Type B pancreatic cell (in vitro differentiated cells): ENCODE measurements around the gene PCP4L1. TPM values are rescaled to one million over a fixed set of nuclear protein-coding genes. Genes with fewer than 3 reads are reported as not detected.
A peak's percentile ranks its signal among the peaks of the same experiment; 100 is the strongest.

ENCODE experiments used
- DNase-seq: peaks from one replicate; pipeline ENCODE4 v3.0.0; 2021; ENCODE audit warnings: mixed read lengths; ENCODE audit not compliant: unreplicated experiment; ENCODE audit errors: extremely low spot score
- H3K27ac Mint-ChIP-seq: 2 replicates; pipeline ENCODE4 v1.8.0; 2021; ENCODE audit warnings: mild to moderate bottlenecking, mixed read lengths
- H3K27me3 Mint-ChIP-seq: 2 replicates; pipeline ENCODE4 v1.8.0; 2021; ENCODE audit warnings: mixed read lengths
- H3K36me3 Mint-ChIP-seq: 2 replicates; pipeline ENCODE4 v1.8.0; 2021; ENCODE audit warnings: mixed read lengths
- H3K4me1 Mint-ChIP-seq: one replicate; pipeline ENCODE4 v1.8.0; 2021; ENCODE audit warnings: mixed read lengths; ENCODE audit not compliant: unreplicated experiment
- H3K4me3 Mint-ChIP-seq: 2 replicates; pipeline ENCODE4 v1.8.0; 2021; ENCODE audit warnings: mild to moderate bottlenecking, mixed read lengths
- H3K9me3 Mint-ChIP-seq: 2 replicates; pipeline ENCODE4 v1.8.0; 2021; ENCODE audit warnings: mixed read lengths
- long read RNA-seq: library from polyadenylated mRNA; unstranded; transcript quantifications from one replicate; pipeline ENCODE4 v2.0.0, GENCODE V29; 2020
- total RNA-seq: library from RNA; stranded (reverse); gene quantifications from 2 replicates; pipeline ENCODE4 v1.2.1, GENCODE V29; 2021; ENCODE audit warnings: low replicate concordance
- TF ChIP-seq, protein P1 (sequence below): fragments of 200-600 bp; sonication (generic); conservative IDR thresholded peaks from 2 replicates; pipeline ENCODE4 v1.5.0; 2021; ENCODE audit warnings: antibody characterized with exemption, mild to moderate bottlenecking

PCP4L1 gene
- 1.0 and 3.4 TPM in 2 replicates for total RNA-seq
- long read RNA-seq, transcript PCP4L1-201 (3 exons, 1,424 nt): major isoform, 6 of 7 reads
- long read RNA-seq, partial matches to known transcripts: 1 of 7 reads
- long read RNA-seq, other reads (novel, unspliced or antisense): 0 of 7 reads

DNA sequence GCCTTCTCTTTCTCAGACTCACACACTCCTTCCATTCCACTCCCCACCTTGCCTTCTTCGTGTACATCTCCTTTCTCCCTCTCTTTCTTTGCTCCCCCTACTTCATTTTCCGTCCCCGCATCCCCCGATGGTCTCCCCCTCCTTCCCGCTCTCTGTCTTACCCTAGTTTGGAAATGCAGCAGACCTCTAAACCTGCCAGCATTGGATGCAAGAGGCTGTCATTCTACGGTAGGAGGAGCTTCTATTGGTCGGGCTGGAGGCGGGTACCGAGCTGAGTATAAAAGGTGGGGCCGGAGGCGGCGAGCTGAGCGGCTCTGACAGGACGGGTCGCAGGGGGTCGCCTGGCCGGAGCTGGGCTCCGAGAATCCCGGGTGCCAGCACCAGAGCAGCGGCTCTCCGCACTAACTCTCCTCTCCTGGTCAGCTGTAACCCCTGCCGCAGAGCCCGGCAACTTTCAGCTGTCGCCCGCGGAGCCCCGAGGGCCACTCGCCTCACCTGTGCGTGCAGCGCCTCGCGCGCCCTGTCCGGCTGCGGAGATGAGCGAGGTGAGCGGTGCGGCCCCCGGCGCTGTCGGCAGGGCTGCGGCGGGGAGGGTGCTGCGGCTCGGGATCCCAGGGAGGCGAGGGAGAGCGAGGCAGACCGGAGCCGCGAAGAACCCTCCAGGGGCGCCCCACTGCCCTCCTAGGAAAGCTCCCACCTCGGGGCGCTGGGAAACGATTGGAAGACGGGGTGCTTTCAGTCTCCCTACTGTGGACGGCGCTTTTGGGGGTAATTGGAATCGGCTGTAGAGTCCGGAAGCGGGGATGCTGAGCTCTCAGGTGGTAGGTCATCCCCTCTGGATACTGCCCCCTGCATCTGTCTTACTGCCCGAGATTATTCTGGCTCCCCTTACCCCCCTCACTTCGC is at the start of gene PCP4L1:
TSS of gene PCP4L1 (plus strand) at position 307 of the 906 bp plus-strand sequence. CDS start at position 537, 230 bp downstream.
- peak; percentile 78 for DNase-seq
- H3K36me3 Mint-ChIP-seq: peaks cover 8% of the 10 kb centered on the region
- peak within 1 kb of the TSS; percentile 82 for H3K4me3 Mint-ChIP-seq
- peaks cover 18% of the 10 kb centered on the region for H3K4me1 Mint-ChIP-seq
- peaks cover 12% of the 10 kb centered on the region for H3K9me3 Mint-ChIP-seq
- peak within 1 kb of the TSS; percentile 69 for H3K27ac Mint-ChIP-seq
- peaks cover 53% of the 10 kb centered on the region for H3K27me3 Mint-ChIP-seq
- TF ChIP-seq, protein P1, sequence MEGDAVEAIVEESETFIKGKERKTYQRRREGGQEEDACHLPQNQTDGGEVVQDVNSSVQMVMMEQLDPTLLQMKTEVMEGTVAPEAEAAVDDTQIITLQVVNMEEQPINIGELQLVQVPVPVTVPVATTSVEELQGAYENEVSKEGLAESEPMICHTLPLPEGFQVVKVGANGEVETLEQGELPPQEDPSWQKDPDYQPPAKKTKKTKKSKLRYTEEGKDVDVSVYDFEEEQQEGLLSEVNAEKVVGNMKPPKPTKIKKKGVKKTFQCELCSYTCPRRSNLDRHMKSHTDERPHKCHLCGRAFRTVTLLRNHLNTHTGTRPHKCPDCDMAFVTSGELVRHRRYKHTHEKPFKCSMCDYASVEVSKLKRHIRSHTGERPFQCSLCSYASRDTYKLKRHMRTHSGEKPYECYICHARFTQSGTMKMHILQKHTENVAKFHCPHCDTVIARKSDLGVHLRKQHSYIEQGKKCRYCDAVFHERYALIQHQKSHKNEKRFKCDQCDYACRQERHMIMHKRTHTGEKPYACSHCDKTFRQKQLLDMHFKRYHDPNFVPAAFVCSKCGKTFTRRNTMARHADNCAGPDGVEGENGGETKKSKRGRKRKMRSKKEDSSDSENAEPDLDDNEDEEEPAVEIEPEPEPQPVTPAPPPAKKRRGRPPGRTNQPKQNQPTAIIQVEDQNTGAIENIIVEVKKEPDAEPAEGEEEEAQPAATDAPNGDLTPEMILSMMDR: no peak

DNA sequence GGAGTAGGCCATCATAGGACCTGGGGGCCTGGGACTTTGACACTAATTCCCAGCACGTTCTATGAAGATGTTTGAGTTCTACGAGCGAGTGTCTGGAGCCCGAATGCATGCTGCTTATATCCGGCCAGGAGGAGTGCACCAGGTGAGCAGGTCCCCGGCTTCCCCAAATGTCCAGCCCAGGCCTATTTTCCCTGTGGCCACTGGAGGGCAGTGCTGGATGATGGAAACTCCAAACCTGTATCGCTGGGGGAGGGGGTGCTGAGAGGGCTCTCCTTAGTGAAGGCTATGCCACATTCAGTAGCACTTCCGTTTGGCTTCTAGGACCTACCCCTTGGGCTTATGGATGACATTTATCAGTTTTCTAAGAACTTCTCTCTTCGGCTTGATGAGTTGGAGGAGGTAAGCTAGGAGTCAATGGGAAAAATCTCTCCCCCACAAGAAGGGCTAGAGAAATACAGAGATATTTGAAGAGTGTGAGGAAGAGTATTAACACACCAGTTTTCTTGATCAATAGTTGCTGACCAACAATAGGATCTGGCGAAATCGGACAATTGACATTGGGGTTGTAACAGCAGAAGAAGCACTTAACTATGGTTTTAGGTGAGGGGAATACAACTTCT is 48.6 kb upstream of the PCP4L1 start:
- H3K4me3 Mint-ChIP-seq: no peak overlapping the region
- peak overlapping the region; percentile 61 for H3K27ac Mint-ChIP-seq
- H3K4me1 Mint-ChIP-seq: peaks cover 17% of the 10 kb centered on the region
- DNase-seq: peak; percentile 81
- H3K36me3 Mint-ChIP-seq: peaks cover 38% of the 10 kb centered on the region
- TF ChIP-seq, protein P1: peak; percentile 92
- no peaks in the 10 kb centered on the region for H3K27me3 Mint-ChIP-seq
- H3K9me3 Mint-ChIP-seq: no peaks in the 10 kb centered on the region

DNA sequence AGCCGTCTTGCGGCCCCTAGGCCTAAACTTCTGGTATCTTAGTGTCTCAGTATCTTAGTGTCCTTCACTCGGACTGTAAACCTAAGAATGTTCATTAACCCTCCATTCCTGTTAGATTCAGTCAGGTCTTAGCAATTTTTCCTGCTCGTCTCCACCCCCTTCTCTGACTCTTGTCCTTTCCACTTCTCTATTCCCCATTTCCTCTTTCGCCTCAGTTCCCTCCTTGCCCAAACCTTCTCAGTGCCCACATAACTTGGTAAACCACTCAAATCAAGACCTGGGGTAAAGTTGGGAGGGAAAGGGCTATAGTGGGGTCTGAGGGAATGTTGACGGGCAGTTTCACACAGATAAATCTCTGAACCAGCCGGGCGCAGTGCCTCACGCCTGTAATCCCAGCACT is 44.2 kb upstream of the PCP4L1 start:
- TF ChIP-seq, protein P1: no peak
- H3K27me3 Mint-ChIP-seq: no peaks in the 10 kb centered on the region
- peaks cover 15% of the 10 kb centered on the region for H3K4me1 Mint-ChIP-seq
- H3K27ac Mint-ChIP-seq: no peak overlapping the region
- no peak overlapping the region for H3K4me3 Mint-ChIP-seq
- H3K36me3 Mint-ChIP-seq: peaks cover 29% of the 10 kb centered on the region
- no peak for DNase-seq
- no peaks in the 10 kb centered on the region for H3K9me3 Mint-ChIP-seq

DNA sequence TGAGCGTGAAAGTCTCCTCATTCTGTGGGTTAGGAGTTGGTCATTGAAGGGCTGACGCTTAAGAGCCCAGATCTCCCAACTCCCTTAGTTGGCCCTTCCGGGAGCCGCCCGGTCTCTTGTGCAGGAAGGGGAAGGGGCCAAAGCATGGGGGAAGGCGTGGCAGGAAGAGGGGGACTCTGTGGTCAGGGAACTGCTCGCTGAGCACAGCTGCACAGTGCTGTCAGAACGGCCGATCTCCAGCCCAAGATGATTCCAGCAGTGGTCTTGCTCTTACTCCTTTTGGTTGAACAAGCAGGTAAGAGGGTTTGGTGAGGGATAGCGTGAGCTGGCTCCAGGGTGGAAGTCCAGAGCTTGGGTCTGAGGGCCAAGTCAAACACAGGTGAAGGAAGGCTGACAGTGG is 43.5 kb upstream of the PCP4L1 start, which contains the start of gene FCER1G:
TSS of gene FCER1G (plus strand) at position 220 of the 400 bp plus-strand sequence. CDS start at position 247, 27 bp downstream.
- Mint-ChIP-seq H3K27me3 (no peaks in the 10 kb centered on the region), H3K9me3 (no peaks in the 10 kb centered on the region), H3K27ac (no peak within 1 kb of the TSS), H3K4me1 (peaks cover 9% of the 10 kb centered on the region), H3K36me3 (peaks cover 22% of the 10 kb centered on the region), H3K4me3 (no peak within 1 kb of the TSS)
- TF ChIP-seq, protein P1: no peak
- no peak for DNase-seq

DNA sequence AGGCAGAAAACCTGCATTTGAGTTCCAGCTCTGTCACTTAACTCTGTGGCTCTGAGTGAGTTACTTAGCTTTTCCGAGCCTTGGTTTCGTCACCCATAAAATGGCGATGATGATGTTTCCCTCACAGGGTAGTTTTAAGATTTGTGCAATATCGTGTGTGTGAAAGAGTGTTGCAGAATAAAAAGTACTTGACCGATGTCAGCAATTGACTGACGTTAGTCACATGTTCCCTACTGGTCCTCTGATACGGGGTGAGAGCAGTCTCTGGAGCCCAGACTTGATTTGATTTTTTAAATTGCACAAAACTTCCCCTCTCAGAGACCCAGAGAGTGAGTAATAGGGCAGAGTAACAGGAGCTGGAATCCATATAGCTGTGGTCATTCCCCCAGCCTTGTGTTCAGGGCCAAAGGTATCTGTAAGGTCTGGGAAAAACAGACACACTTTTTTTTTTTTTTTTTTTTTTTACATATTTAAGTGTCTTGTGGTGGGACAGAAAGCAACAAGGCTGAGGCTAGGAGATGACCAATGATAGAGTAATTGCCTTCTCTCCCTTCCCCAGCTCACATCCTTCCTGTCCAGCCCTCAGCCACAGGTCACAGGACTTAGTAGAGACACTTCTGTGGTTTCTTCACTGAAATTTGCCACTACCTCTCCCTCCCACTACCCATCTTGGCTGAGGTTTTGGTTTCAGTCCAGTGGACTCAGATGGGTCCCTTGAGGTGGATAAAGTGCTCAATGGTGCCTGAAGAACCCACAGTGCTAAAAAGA is 41.4 kb upstream of the PCP4L1 start:
- peaks cover 9% of the 10 kb centered on the region for H3K4me1 Mint-ChIP-seq
- TF ChIP-seq, protein P1: no peak
- no peaks in the 10 kb centered on the region for H3K9me3 Mint-ChIP-seq
- no peaks in the 10 kb centered on the region for H3K27me3 Mint-ChIP-seq
- peak overlapping the region; percentile 13 for H3K27ac Mint-ChIP-seq
- H3K36me3 Mint-ChIP-seq: peaks cover 20% of the 10 kb centered on the region
- no peak overlapping the region for H3K4me3 Mint-ChIP-seq
- no peak for DNase-seq
